Activated CD8-positive, alpha-beta memory T cell treated with anti-CD3 and anti-CD28 coated beads, Interleukin-2, amount 50 U/mL, for 4 hours (primary cell): ENCODE measurements around the gene STK33.

Source experiments
- DNase-seq: peaks from one replicate; pipeline ENCODE4 v3.0.0-alpha.2; 2020

STK33 gene

DNA sequence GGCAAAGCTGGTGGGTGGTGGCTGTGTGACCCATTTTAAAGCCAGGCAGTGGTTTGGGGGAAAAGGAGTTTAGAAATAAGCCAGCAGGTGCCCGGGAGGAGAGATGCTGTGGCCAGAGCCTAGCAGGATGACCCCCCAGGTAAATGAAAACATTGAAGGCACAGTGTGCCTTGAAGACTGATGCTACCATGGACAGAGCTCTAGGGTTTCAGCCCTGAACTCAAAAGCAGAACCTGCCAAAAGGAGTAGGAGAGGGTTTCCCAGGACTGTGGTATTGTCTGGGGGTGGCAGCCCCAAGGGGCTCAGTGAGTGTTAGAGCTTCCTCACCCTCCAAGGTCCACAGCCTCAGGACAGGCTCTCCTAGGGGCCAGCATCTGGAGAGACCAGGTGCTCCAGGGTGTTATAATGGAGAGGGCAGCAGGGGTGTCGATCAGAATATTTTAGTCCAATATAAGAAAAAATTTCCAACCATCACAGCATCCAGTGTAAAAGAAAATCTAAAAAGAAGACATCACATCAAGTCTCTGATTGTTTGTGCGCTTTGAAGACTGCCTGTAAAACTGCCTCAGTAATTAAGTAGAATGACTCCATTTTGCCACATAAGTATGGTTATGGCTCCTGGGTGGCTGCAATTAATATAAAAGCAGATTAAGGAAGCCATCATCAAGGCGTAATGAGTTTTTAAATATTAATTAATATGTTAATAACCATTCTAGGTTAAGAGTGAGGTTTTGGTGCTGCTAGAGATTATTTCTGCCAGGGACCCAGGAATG is 241.7 kb downstream of the STK33 start:
- no peak for DNase-seq

DNA sequence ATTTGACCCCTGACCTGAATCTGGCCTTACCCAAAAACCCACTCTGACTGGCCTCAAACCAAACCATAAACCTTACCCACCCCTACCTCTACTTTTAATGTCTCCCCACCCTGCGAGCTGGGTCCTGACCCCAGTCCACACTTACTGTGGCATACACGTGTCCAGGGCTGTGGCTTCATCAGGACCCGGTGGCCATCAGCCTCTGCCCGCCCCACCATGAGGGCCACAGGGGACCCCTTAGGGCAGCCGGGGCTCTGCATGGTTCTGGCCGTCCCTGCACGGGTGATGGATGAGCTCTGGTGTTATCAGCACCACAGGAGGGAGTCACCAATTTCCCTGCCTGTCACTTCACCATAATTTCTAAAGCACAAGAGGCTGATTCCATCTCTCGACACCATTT is 242.8 kb downstream of the STK33 start:
- DNase-seq: no peak

DNA sequence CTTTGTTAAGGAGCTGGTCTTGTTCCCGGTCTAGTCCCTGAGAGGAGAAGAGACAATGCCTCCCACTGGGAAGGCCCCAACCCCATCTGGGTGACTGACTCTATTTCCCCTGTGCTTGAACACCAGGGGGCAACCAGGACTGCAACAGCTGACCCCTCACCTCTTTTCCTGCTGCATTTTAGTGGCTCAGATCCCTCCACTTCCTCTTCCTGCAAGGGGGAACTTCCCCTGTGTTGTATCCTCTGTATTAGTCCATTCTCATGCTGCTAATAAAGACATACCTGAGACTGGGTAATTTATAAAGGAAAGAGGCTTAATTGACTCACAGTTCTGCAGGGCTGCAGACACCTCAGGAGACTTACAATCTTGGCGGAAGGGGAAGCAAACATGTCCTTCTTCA is 246.1 kb downstream of the STK33 start:
- DNase-seq: no peak

DNA sequence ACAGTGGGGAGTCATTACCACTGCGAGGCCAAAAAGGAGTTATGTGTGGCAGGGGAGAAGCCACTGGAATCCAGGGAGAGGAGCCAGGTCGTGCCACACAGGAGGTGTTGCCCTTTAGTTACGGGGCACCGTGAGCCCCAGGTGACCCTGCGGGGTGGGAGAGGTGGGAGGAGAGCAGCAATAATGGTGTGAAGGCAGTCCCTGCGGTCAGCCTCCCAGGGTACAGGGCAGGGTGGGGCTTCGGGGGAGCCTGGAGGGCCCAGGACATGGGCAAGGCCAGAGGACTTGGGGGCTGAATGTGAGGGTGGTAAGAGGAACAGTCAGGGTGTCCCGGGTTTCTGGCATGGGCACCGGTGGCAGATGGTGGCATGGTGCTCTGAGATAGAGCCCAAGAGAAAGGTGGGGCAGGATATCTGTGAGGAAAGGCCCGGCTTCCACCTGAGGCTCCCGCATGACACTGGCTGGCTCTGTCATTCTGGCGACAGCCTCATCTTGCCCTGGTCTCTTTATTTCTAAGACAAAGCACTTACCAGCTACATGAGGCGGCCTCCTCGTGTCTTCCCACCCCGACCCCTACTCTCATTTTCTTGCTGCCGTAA is 247.8 kb downstream of the STK33 start:
- DNase-seq: no peak

DNA sequence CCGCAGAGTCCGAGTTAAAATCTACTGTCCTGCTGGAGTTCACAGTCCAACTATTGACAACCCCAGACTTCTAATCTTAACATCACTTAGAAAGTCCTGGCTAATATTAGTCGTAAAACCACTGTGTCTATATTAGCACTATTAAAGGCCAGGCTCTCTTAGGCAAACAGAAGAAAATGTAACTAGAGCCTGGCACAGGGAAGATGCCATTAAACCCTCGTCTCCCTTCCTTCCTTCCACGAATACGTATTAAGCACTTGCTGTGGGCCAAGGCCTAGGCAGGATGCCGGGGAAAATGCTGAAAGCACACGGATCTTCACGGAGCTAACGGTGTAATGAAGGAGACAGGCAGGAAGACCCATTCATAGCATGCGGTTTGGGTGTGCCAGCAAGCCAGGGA is 248.8 kb downstream of the STK33 start:
- no peak for DNase-seq

DNA sequence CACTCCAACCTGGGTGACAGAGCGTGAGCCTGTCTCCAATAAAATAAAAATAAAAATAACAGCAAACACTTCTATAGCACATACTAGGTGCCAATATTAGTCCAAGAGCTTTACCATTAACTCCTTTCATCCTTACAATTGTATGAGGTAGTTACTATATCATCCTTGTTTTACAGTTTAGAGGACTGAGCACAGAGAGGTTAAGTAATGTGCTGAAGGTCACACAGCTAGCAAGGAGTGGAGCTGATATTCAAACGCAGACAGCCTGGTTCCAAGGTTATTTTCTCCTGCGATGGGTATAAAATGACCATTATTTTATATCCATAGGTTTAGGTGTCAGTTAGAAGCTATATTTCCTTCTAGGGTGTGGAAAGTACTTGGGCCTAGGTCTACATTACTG is 249.7 kb downstream of the STK33 start:
- DNase-seq: no peak

DNA sequence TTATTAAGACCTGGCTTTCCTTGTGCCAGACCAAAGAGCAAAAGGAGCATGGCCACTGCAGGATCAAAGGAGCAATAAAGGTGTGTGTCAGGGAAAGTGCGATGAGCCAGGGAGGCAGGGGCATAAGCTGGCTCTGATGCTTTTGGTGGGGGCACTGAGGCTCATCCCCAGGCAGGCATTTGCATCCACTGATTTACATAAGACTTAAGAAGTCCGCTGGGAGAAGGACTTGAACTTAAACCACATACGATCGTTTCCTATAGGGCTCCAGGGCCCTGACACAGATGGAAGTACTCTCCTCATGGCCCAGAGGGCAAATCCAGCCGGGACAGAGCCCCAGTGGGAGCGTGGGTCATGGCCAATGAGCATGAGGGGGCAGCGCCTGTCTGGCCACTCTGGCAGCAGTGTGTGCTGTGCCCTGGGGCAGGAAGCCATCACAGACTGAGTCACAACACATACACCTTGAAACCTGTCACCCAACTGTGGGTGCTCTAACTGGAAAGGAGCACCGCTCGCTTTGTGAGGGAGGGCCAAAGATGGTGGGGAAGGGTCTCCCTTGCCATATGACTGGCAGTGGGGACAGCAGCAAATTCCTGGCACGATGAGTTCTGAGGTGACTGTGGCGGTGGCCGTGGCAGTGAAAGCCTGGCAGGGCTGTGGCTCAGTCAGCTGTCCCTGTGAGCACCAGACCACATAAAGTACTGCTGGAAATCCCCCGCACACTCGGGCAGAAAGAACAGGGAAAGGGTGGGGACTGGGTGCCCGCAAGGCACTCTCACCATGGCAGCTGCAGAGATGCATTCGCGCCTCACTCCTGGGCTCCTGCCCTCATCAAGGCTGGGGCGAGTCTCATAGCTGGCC is 251.0 kb downstream of the STK33 start:
- no peak for DNase-seq

DNA sequence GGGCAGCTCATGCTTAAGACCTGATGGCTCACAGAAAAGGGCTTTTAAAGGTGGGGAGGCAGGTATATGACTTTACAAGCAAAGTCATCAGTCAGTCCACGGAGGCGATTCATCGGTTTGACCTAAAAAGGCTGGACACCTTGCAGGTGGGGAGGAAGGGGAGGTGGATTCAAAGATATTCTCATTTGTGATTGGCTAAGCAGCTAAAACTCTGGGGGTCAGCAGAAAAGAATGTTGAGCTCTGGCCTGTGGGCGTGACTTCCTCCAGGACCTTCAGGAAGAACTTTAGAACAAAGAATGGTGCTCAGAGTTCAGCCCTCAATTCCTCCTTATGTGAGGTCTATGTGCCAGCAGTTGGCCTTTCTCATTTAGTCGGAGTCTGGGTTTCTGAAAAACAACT is 252.0 kb downstream of the STK33 start:
- no peak for DNase-seq
